ENCODE measurements around the gene BEND3. TPM values are rescaled to one million over a fixed set of nuclear protein-coding genes. Genes with fewer than 3 reads are reported as not detected.

BEND3 gene
- total RNA-seq, 1 donor from 2014 or later, result 3.1 TPM

- DNase-seq (no peak), ATAC-seq (no peak)
- intact Hi-C loops (cut with DNase I), result no loop called here
- Histone ChIP-seq H3K27ac (no peak overlapping the region), H3K36me3 (no peaks in the 10 kb centered on the region), H3K4me3 (no peak overlapping the region), H3K4me1 (peaks cover 3% of the 10 kb centered on the region), H3K27me3 (ENCODE audit: low read depth) (no peaks in the 10 kb centered on the region), H3K9me3 (no peaks in the 10 kb centered on the region)
- TF ChIP-seq, protein P1, sequence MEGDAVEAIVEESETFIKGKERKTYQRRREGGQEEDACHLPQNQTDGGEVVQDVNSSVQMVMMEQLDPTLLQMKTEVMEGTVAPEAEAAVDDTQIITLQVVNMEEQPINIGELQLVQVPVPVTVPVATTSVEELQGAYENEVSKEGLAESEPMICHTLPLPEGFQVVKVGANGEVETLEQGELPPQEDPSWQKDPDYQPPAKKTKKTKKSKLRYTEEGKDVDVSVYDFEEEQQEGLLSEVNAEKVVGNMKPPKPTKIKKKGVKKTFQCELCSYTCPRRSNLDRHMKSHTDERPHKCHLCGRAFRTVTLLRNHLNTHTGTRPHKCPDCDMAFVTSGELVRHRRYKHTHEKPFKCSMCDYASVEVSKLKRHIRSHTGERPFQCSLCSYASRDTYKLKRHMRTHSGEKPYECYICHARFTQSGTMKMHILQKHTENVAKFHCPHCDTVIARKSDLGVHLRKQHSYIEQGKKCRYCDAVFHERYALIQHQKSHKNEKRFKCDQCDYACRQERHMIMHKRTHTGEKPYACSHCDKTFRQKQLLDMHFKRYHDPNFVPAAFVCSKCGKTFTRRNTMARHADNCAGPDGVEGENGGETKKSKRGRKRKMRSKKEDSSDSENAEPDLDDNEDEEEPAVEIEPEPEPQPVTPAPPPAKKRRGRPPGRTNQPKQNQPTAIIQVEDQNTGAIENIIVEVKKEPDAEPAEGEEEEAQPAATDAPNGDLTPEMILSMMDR (IDR thresholded peaks at IDR 0.05), result no peak
These were observed 9.7 kb downstream of the BEND3 start for GRCh38 chr6:107105511-107106116.

GRCh38 chr6:107103082-107103481 lies 12.2 kb downstream of the BEND3 start:
- Histone ChIP-seq H3K4me1 (no peaks in the 10 kb centered on the region), H3K4me3 (no peak overlapping the region), H3K27me3 (ENCODE audit: low read depth) (no peaks in the 10 kb centered on the region), H3K27ac (no peak overlapping the region), H3K9me3 (no peaks in the 10 kb centered on the region), H3K36me3 (no peaks in the 10 kb centered on the region)
- peak in 1 of 2 donors; percentile 18 for ATAC-seq
- DNase-seq, result no peak
- TF ChIP-seq, protein P1 (IDR thresholded peaks at IDR 0.05), result no peak
- intact Hi-C loops (cut with DNase I), result no loop called here

DNA sequence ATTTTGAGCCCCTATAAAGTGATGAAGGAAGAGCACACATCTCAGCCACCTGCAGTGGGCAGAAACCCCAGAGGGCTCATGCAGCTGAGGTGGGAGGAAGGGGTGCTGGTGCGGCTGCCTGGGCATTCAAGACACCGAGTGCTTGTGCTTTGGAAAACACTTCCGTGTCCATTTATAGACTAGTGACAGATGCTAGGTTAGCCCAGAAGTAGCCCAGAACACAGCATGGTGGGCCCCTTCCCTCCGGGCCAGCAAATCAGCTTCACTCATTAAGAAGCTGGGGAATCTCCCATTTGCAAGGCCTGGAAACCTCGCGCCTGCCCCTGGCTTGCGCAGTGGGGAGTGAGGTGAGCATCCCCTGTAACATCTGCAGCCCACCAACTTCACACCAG lies 12.9 kb downstream of the BEND3 start:
- ATAC-seq (no peak), DNase-seq (no peak)
- no peak overlapping the region for H3K4me3 ChIP-seq
- H3K9me3 ChIP-seq, result no peaks in the 10 kb centered on the region
- H3K27ac ChIP-seq, result no peak overlapping the region
- TF ChIP-seq, protein P1 (IDR thresholded peaks at IDR 0.05), result no peak
- no peaks in the 10 kb centered on the region for H3K36me3 ChIP-seq
- H3K4me1 ChIP-seq, result no peaks in the 10 kb centered on the region
- intact Hi-C loops (cut with DNase I), result no loop called here
- no peaks in the 10 kb centered on the region for H3K27me3 ChIP-seq (ENCODE audit: low read depth)

DNA sequence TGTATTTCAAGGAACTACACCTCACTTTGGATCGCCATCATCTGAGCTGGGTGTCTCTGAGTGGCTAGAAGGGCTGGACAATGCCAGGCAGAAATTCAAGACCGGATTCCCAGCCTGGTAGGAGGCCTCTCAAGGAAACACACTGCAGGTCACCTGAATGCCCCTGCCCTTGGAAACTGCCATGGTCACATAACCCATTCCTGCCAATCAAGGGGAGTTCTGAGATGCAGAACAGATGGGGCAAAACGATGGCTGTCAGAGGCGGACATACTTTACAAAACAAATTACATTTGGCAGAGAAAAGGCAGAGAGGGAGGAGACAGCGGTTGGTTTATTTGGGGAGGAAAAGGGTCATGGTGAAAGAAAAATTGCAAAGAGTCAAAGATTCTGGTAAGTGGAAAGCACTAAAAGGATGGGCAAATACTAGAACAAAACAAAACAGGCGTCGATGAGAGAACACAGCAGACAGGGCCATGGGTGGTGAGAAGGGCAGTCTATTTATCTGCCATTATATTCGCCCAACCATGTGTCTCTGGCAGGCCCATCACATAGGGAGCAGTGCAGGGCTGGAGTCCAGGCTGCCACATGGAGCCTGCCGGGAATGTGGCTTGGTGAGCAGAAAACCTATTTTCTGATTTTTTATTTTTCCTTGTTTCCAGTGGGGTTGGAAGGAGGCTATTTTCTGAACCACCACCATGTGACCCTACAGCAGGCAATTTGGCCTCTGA lies 13.5 kb downstream of the BEND3 start:
- no peak for ATAC-seq
- DNase-seq, result no peak
- TF ChIP-seq, protein P1 (IDR thresholded peaks at IDR 0.05), result no peak

GRCh38 chr6:107101211-107101610 lies 14.1 kb downstream of the BEND3 start:
- Histone ChIP-seq H3K4me1 (no peaks in the 10 kb centered on the region), H3K4me3 (no peak overlapping the region), H3K9me3 (no peaks in the 10 kb centered on the region), H3K27ac (no peak overlapping the region), H3K27me3 (ENCODE audit: low read depth) (no peaks in the 10 kb centered on the region), H3K36me3 (no peaks in the 10 kb centered on the region)
- no peak for ATAC-seq
- TF ChIP-seq, protein P1 (IDR thresholded peaks at IDR 0.05), result no peak
- intact Hi-C loops (cut with DNase I), result no loop called here
- no peak for DNase-seq

More for the DNA sequence above, 13.5 kb downstream of the BEND3 start:
- H3K27ac ChIP-seq, result no peak overlapping the region
- H3K27me3 ChIP-seq (ENCODE audit: low read depth), result no peaks in the 10 kb centered on the region
- no peak overlapping the region for H3K4me3 ChIP-seq
- no peaks in the 10 kb centered on the region for H3K36me3 ChIP-seq
- no peaks in the 10 kb centered on the region for H3K9me3 ChIP-seq
- intact Hi-C loops (cut with DNase I), result no loop called here
- no peaks in the 10 kb centered on the region for H3K4me1 ChIP-seq

Data from lower lobe of right lung (tissue), 2 donors.